H1 (cell line): ENCODE measurements around the gene SLC43A3. TPM values are rescaled to one million over a fixed set of nuclear protein-coding genes. Genes with fewer than 3 reads are reported as not detected.

ENCODE experiments used
- CTCF ChIA-PET: fragments of 300-600 bp; sonication (Branson Sonifier 250); formaldehyde crosslinking; loops from one replicate; lab custom pipeline; 2021; ENCODE audit not compliant: partially characterized antibody; lab: Charles Lee
- POLR2A ChIA-PET: fragments of 300-600 bp; sonication (Branson Sonifier 250); formaldehyde crosslinking; loops from one replicate; lab custom pipeline; 2021; ENCODE audit warnings: inconsistent platforms; ENCODE audit not compliant: partially characterized antibody; lab: Charles Lee
- DNase-seq, 2 experiments: peaks; one replicate each; pipeline versions ENCODE4 v3.0.0 to v3.0.0-alpha.2; 2010 to 2022; ENCODE audit warnings: low spot score in 2 of 2, low read depth in 1 of 2, mixed read lengths in 1 of 2
- FAIRE-seq: peaks from 2 replicates; lab custom pipeline; 2011; peaks lifted over from hg19 to GRCh38; lab: Jason Lieb, UNC
- H2AFZ ChIP-seq: 2 replicates; pipeline ENCODE4 v1.8.1; 2012; ENCODE audit warnings: low read length, inconsistent platforms
- H2AK5ac ChIP-seq: 2 replicates; pipeline ENCODE4 v1.6.1; 2013; ENCODE audit warnings: low read depth, low read length
- H2BK120ac ChIP-seq: replicated peaks from 2 replicates; pipeline ENCODE3; 2013; ENCODE audit warnings: low read depth, low read length, inconsistent platforms
- H2BK12ac ChIP-seq: 2 replicates; pipeline ENCODE4 v1.6.1; 2013; ENCODE audit warnings: low read depth, low read length
- H2BK15ac ChIP-seq: 2 replicates; pipeline ENCODE4 v1.6.1; 2013; ENCODE audit warnings: low read length
- H2BK20ac ChIP-seq: 2 replicates; pipeline ENCODE4 v1.6.1; 2013; ENCODE audit warnings: low read length
- H2BK5ac ChIP-seq: 2 replicates; pipeline ENCODE4 v1.6.1; 2013; ENCODE audit warnings: low read depth, low read length
- H3K14ac ChIP-seq: 2 replicates; pipeline ENCODE4 v1.6.1; 2013; ENCODE audit warnings: inconsistent platforms; ENCODE audit not compliant: insufficient read length
- H3K18ac ChIP-seq: 2 replicates; pipeline ENCODE4 v1.6.1; 2013; ENCODE audit warnings: low read length; ENCODE audit errors: extremely low read depth
- H3K23ac ChIP-seq: 2 replicates; pipeline ENCODE4 v1.6.1; 2013; ENCODE audit warnings: inconsistent platforms; ENCODE audit not compliant: insufficient read length
- H3K23me2 ChIP-seq: 2 replicates; pipeline ENCODE4 v1.6.1; 2013; ENCODE audit warnings: low read depth, low read length
- H3K27ac ChIP-seq: 2 replicates; pipeline ENCODE4 v1.6.1; 2011; ENCODE audit warnings: low read depth, low read length, inconsistent platforms
- H3K27me3 ChIP-seq, 4 experiments: replicated peaks in 1 of 4; 1 replicate in 1 of 4; 2 replicates in 3 of 4; pipeline versions ENCODE4 v1.6.1 to v1.8.1; 2011 to 2013; ENCODE audit warnings: low read length in 3 of 4, mild to moderate bottlenecking in 3 of 4, inconsistent platforms in 2 of 4, mixed read lengths in 2 of 4, moderate library complexity in 1 of 4; ENCODE audit not compliant: control insufficient read depth in 3 of 4, insufficient read depth in 3 of 4; ENCODE audit errors: extremely low read depth in 1 of 4
- H3K36me3 ChIP-seq, 4 experiments: 2 replicates each; pipeline versions ENCODE4 v1.6.1 to v1.8.1; 2011 to 2013; ENCODE audit warnings: mild to moderate bottlenecking in 4 of 4, low read length in 3 of 4, moderate library complexity in 2 of 4, control low read depth in 1 of 4, inconsistent platforms in 1 of 4; ENCODE audit not compliant: insufficient read depth in 4 of 4, control insufficient read depth in 2 of 4
- H3K4ac ChIP-seq: replicated peaks from 2 replicates; pipeline ENCODE3; 2013; ENCODE audit warnings: low read length, low read depth, mixed read lengths, inconsistent platforms; ENCODE audit not compliant: insufficient read length
- H3K4me1 ChIP-seq, 4 experiments: replicated peaks in 1 of 4; 1 replicate in 1 of 4; 2 replicates in 3 of 4; pipeline versions ENCODE4 v1.6.1 to v1.8.1; 2011 to 2013; ENCODE audit warnings: low read length in 3 of 4, inconsistent platforms in 2 of 4, mixed read lengths in 1 of 4; ENCODE audit not compliant: insufficient read depth in 4 of 4, control insufficient read depth in 3 of 4
- H3K4me2 ChIP-seq, 2 experiments: 2 replicates each; pipeline versions ENCODE4 v1.6.1 to v1.8.1; 2011 to 2013; ENCODE audit warnings: low read depth in 2 of 2, low read length in 2 of 2, control low read depth in 1 of 2, inconsistent platforms in 1 of 2, mild to moderate bottlenecking in 1 of 2; ENCODE audit not compliant: insufficient read depth in 1 of 2
- H3K4me3 ChIP-seq, 4 experiments: fragments of 200-600, 300-600 bp in 1 of 4; sonication (generic), shearing (Covaris generic), sonication (Bioruptor Twin) in 1 of 4; 2 replicates each; pipeline versions ENCODE4 v1.5.1 to v1.8.1; 2011 to 2016; ENCODE audit warnings: low read length in 4 of 4, low read depth in 3 of 4, control low read depth in 2 of 4, inconsistent platforms in 2 of 4, mild to moderate bottlenecking in 2 of 4, mixed read lengths in 1 of 4, moderate library complexity in 1 of 4; ENCODE audit not compliant: insufficient read depth in 2 of 4; ENCODE audit errors: extremely low read depth in 1 of 4
- H3K56ac ChIP-seq: replicated peaks from 2 replicates; pipeline ENCODE3; 2013; ENCODE audit warnings: low read depth, mild to moderate bottlenecking, mixed read lengths, low read length, inconsistent platforms; ENCODE audit not compliant: insufficient read length
- H3K79me1 ChIP-seq: 2 replicates; pipeline ENCODE4 v1.6.1; 2013; ENCODE audit warnings: low read depth, low read length, control low read depth
- H3K79me2 ChIP-seq, 2 experiments: 2 replicates each; pipeline versions ENCODE4 v1.6.1 to v1.8.1; 2012 to 2013; ENCODE audit warnings: low read length in 2 of 2, mild to moderate bottlenecking in 2 of 2, inconsistent platforms in 1 of 2; ENCODE audit not compliant: insufficient read depth in 2 of 2, control insufficient read depth in 1 of 2
- H3K9ac ChIP-seq, 4 experiments: replicated peaks in 1 of 4; 1 replicate in 1 of 4; 2 replicates in 3 of 4; pipeline versions ENCODE4 v1.6.1 to v1.8.1; 2011 to 2013; ENCODE audit warnings: low read depth in 3 of 4, low read length in 3 of 4, control low read depth in 2 of 4, mild to moderate bottlenecking in 2 of 4, moderate library complexity in 2 of 4, inconsistent platforms in 1 of 4; ENCODE audit errors: extremely low read depth in 1 of 4
- H3K9me3 ChIP-seq, 2 experiments: 2 replicates each; pipeline versions ENCODE4 v1.6.1 to v1.8.1; 2012 to 2013; ENCODE audit warnings: mild to moderate bottlenecking in 2 of 2, moderate library complexity in 2 of 2, control low read depth in 1 of 2, inconsistent platforms in 1 of 2, low read depth in 1 of 2, low read length in 1 of 2, mixed read lengths in 1 of 2; ENCODE audit not compliant: insufficient read depth in 2 of 2
- H4K20me1 ChIP-seq, 2 experiments: replicated peaks in 1 of 2; 2 replicates each; pipeline versions ENCODE3 to v1.8.1; 2011 to 2013; ENCODE audit warnings: inconsistent platforms in 2 of 2, low read length in 2 of 2, mild to moderate bottlenecking in 1 of 2; ENCODE audit not compliant: insufficient read depth in 2 of 2, control insufficient read depth in 1 of 2
- H4K5ac ChIP-seq: 2 replicates; pipeline ENCODE4 v1.6.1; 2013; ENCODE audit warnings: low read length, low read depth, mixed read lengths, inconsistent platforms; ENCODE audit not compliant: insufficient read length
- H4K8ac ChIP-seq: 2 replicates; pipeline ENCODE4 v1.8.0; 2013; ENCODE audit warnings: mild to moderate bottlenecking, moderate library complexity, low read length, inconsistent platforms; ENCODE audit not compliant: insufficient read depth; ENCODE audit errors: extremely low read depth
- H4K91ac ChIP-seq: replicated peaks from 2 replicates; pipeline ENCODE3; 2013; ENCODE audit warnings: low read length, mixed read lengths, inconsistent platforms; ENCODE audit not compliant: insufficient read length
- KDM4A ChIP-seq: IDR thresholded peaks from one replicate; pipeline ENCODE4 v1.7.1; 2012; ENCODE audit warnings: low read depth, mild to moderate bottlenecking, moderate library complexity, low read length, inconsistent platforms; ENCODE audit not compliant: severe bottlenecking
- MAX ChIP-seq: IDR thresholded peaks from 2 replicates; pipeline ENCODE4 v1.6.1; 2012; ENCODE audit warnings: inconsistent platforms
- RAD21 ChIP-seq, 2 experiments: IDR thresholded peaks in 1 of 2; conservative IDR thresholded peaks in 1 of 2; 2 replicates each; pipeline ENCODE4 v1.6.1; 2011; ENCODE audit warnings: low read depth in 2 of 2, low read length in 2 of 2, improper control_type of control experiment in 1 of 2, inconsistent platforms in 1 of 2, mild to moderate bottlenecking in 1 of 2, moderate library complexity in 1 of 2
- WGBS, 2 experiments: shearing (Covaris generic) in 1 of 2; methylation state at CpG; one replicate each; pipeline versions ENCODE4 v1.1.6 to v1.1.7; 2013 to 2015; ENCODE audit warnings: low lambda C conversion rate in 2 of 2, mixed read lengths in 2 of 2, inconsistent platforms in 1 of 2, low coverage in 1 of 2, missing lambda C conversion rate in 1 of 2; ENCODE audit not compliant: insufficient replicate concordance in 2 of 2, insufficient coverage in 1 of 2, insufficient read length in 1 of 2; ENCODE audit errors: extremely low coverage in 1 of 2, missing lambda C conversion rate in 1 of 2; 5-methylcytosine and 5-hydroxymethylcytosine counted together
- polyA plus RNA-seq, 7 experiments: library from polyadenylated mRNA; depleted of rRNA in 3 of 7; stranded (reverse) in 5 of 7; unstranded in 2 of 7; fragments of >200 nt in 5 of 7; fragments of 200-250 nt in 2 of 7; gene quantifications; 1 replicate in 5 of 7; 2 replicates in 1 of 7; 4 replicates in 1 of 7; pipeline versions ENCODE4 v1.2.1 to v1.2.3, GENCODE V29; 2011 to 2013; ENCODE audit warnings: missing spikeins in 2 of 7, mixed read lengths in 2 of 7
- total RNA-seq: library from RNA; stranded (reverse); fragmentation: NEBNext Ultra II Directional; extraction: Animal tissue kit (Norgen Biotek cat#: 25700); gene quantifications from 2 replicates; pipeline ENCODE4 v1.2.1, GENCODE V29; 2021
- TF ChIP-seq, protein P1 (sequence below), 3 experiments: IDR thresholded peaks; 1 replicate in 2 of 3; 2 replicates in 1 of 3; pipeline versions ENCODE4 v1.5.1 to v1.6.1; 2011; ENCODE audit warnings: low read length in 3 of 3, mild to moderate bottlenecking in 3 of 3, inconsistent platforms in 2 of 3, low read depth in 1 of 3, moderate library complexity in 1 of 3; ENCODE audit not compliant: insufficient read depth in 1 of 3; ENCODE audit errors: control extremely low read depth in 1 of 3

The SLC43A3 gene
- total and polyA plus RNA-seq, 2 of the 8 experiments (the other 6 are each of a cell fraction or from before 2014, with no cell fraction given): 31.8 to 67.8 TPM

DNA sequence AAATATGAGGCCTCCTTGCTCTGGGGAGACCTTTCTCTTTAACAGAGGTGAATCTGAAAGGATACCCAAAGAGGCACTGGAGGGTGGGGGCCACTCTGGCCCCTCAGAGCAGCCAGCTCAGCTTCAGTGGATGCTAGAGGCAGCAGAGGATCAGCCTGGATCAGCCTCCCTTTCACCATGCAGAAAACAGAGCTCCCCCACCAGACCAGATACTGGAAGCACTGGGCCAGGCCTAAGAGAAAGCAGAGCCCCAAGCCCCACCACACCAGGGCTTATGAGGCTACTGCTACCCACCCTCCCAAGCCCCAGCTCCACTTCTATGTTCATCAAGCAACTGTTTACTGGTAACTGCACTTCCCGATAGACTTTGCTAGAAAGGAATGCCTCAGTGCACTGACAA, 4.0 kb upstream of the SLC43A3 start:
- H3K27me3 ChIP-seq: peaks cover 0 to 11% (median 4%) of the 10 kb centered on the region in 4 experiments; a peak in 5 of 7 replicates
- H3K4ac ChIP-seq: no peak overlapping the region
- 0 out of 2 replicates have a peak overlapping the region, but pooled peaks have one; percentile 28 for H2BK5ac ChIP-seq
- H3K23me2 ChIP-seq: no peaks in the 10 kb centered on the region; the same call in 1 of the 2 replicates
- H2BK15ac ChIP-seq: no peak overlapping the region
- CTCF ChIA-PET: interaction anchor here (0.7 to 10.1 kb wide), 16 partner anchors 9 to 106 kb away, joined by 3 to 68 read pairs (median 4); no protein-coding TSS in a partner anchor
- no peak overlapping the region for H2BK120ac ChIP-seq
- no peaks in the 10 kb centered on the region for H3K79me2 ChIP-seq
- H3K27ac ChIP-seq: no peak overlapping the region
- no peaks in the 10 kb centered on the region for H4K20me1 ChIP-seq
- no peak overlapping the region; the same call in 1 of the 2 replicates for H2AFZ ChIP-seq
- no peak overlapping the region for H4K8ac ChIP-seq
- H3K9me3 ChIP-seq: no peaks in the 10 kb centered on the region
- H3K14ac ChIP-seq: no peak overlapping the region
- peaks cover 0 to 11% (median 5%) of the 10 kb centered on the region in 4 experiments; a peak in 6 of 7 replicates for H3K4me1 ChIP-seq
- WGBS, 2 experiments: 73% methylated on average over 1 of the region's 1 CpG; no CpG with 5 or more reads in 1 of the 2 experiments
- H3K18ac ChIP-seq: no peak overlapping the region
- no peak overlapping the region for H3K23ac ChIP-seq
- no peaks in the 10 kb centered on the region for H3K36me3 ChIP-seq
- H3K4me3 ChIP-seq: no peak overlapping the region
- H3K56ac ChIP-seq: no peak overlapping the region
- H3K79me1 ChIP-seq: no peaks in the 10 kb centered on the region
- no peak for FAIRE-seq
- H4K5ac ChIP-seq: no peak overlapping the region
- H2AK5ac ChIP-seq: no peak overlapping the region
- H2BK12ac ChIP-seq: no peak overlapping the region
- H4K91ac ChIP-seq: no peak overlapping the region
- no peak overlapping the region for H3K4me2 ChIP-seq
- H3K9ac ChIP-seq: no peak overlapping the region
- DNase-seq: no peak
- TF ChIP-seq MAX (no peak), RAD21 (IDR thresholded peaks at IDR 0.05 in 1 of 2, conservative IDR thresholded peaks at IDR 0.05 in 1 of 2; ENCODE audit: low read depth in 2 of 2, low read length in 2 of 2) (0 out of 4 replicates have a peak, but pooled peaks of 1 of the 2 experiments have one; percentile 10), KDM4A (no peak)
- TF ChIP-seq, protein P1, sequence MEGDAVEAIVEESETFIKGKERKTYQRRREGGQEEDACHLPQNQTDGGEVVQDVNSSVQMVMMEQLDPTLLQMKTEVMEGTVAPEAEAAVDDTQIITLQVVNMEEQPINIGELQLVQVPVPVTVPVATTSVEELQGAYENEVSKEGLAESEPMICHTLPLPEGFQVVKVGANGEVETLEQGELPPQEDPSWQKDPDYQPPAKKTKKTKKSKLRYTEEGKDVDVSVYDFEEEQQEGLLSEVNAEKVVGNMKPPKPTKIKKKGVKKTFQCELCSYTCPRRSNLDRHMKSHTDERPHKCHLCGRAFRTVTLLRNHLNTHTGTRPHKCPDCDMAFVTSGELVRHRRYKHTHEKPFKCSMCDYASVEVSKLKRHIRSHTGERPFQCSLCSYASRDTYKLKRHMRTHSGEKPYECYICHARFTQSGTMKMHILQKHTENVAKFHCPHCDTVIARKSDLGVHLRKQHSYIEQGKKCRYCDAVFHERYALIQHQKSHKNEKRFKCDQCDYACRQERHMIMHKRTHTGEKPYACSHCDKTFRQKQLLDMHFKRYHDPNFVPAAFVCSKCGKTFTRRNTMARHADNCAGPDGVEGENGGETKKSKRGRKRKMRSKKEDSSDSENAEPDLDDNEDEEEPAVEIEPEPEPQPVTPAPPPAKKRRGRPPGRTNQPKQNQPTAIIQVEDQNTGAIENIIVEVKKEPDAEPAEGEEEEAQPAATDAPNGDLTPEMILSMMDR (IDR thresholded peaks at IDR 0.05; ENCODE audit: control extremely low read depth in 1 of 3, insufficient read depth in 1 of 3, low read depth in 1 of 3, low read length in 3 of 3): peak; percentile 11 to 23 (median 21); a peak in 3 of 4 replicates
- no peak overlapping the region for H2BK20ac ChIP-seq
- POLR2A ChIA-PET: interaction anchor here (1.0 to 1.2 kb wide), 3 partner anchors 12 to 106 kb away, joined by 3 to 4 read pairs (median 3); partner anchors contain the start of genes RTN4RL2 and TNKS1BP1
